Lung (tissue), 13 donors: ENCODE results near the gene NOTCH3. TPM values are rescaled to one million over a fixed set of nuclear protein-coding genes. Genes with fewer than 3 reads are reported as not detected.

Source experiments
- ATAC-seq: fragments of 200-7000 bp; cut with Tn5 transposase; one replicate; pipeline ENCODE4 v1.9.1; 2020; ENCODE audit warnings: moderate number of reproducible peaks; ENCODE audit not compliant: insufficient read depth, low FRiP score
- DNase-seq, 3 donors: peaks; one replicate each; pipeline ENCODE4 v3.0.0-alpha.2; 2013 to 2017
- H3K27ac ChIP-seq, 2 donors: one replicate each; pipeline ENCODE4 v1.5.1; 2013; ENCODE audit warnings: mild to moderate bottlenecking in 2 of 2, moderate library complexity in 2 of 2, control low read depth in 1 of 2, inconsistent platforms in 1 of 2, low read depth in 1 of 2, low read length in 1 of 2
- H3K27me3 ChIP-seq, 3 donors: one replicate each; pipeline ENCODE4 v1.5.1; 2013; ENCODE audit warnings: low read length in 2 of 3; ENCODE audit not compliant: control insufficient read depth in 3 of 3, insufficient read depth in 3 of 3
- H3K36me3 ChIP-seq, 4 donors: one replicate each; pipeline ENCODE4 v1.5.1; 2013; ENCODE audit warnings: low read length in 4 of 4, mild to moderate bottlenecking in 1 of 4, moderate library complexity in 1 of 4; ENCODE audit not compliant: control insufficient read depth in 4 of 4, insufficient read depth in 4 of 4
- H3K4me1 ChIP-seq, 5 donors: one replicate each; pipeline ENCODE4 v1.5.1; 2013; ENCODE audit warnings: low read length in 5 of 5, mild to moderate bottlenecking in 2 of 5, moderate library complexity in 1 of 5; ENCODE audit not compliant: control insufficient read depth in 5 of 5, insufficient read depth in 5 of 5
- H3K4me3 ChIP-seq: one replicate; pipeline ENCODE4 v1.5.1; 2013; ENCODE audit warnings: mild to moderate bottlenecking, control low read depth, moderate library complexity
- H3K9ac ChIP-seq, 2 donors: one replicate each; pipeline ENCODE4 v1.5.1; 2013; ENCODE audit warnings: low read length in 2 of 2, control low read depth in 1 of 2; ENCODE audit not compliant: insufficient read depth in 1 of 2
- H3K9me3 ChIP-seq, 4 donors: one replicate each; pipeline ENCODE4 v1.5.1; 2013; ENCODE audit warnings: low read length in 3 of 4, mild to moderate bottlenecking in 1 of 4, moderate library complexity in 1 of 4; ENCODE audit not compliant: control insufficient read depth in 4 of 4, insufficient read depth in 3 of 4
- CTCF ChIP-seq: IDR thresholded peaks from 2 replicates; pipeline ENCODE4 v1.5.1; 2012; ENCODE audit warnings: mild to moderate bottlenecking; ENCODE audit errors: control extremely low read depth, extremely low read depth
- WGBS, 2 donors: extraction: QIAGEN DNeasy Blood & Tissue Kit; methylation state at CpG; one replicate each; pipeline ENCODE4 v1.1.7; 2013; 5-methylcytosine and 5-hydroxymethylcytosine counted together
- polyA plus RNA-seq, 2 donors: library from polyadenylated mRNA; stranded (reverse); fragments of 200-250 nt; gene quantifications; one replicate each; pipeline ENCODE4 v1.2.1, GENCODE V29; 2013
- small RNA-seq: library from RNA; depleted of rRNA; stranded (forward); fragments of <200 nt; gene quantifications from one replicate; pipeline ENCODE3, GENCODE V24; 2014; ENCODE audit warnings: low replicate concordance
- total RNA-seq, 2 donors: library from RNA; depleted of rRNA in 1 of 2; stranded (reverse); fragments of >200 nt in 1 of 2; gene quantifications; one replicate each; pipeline ENCODE4 v1.2.1, GENCODE V29; 2014 to 2021
- donor health status: control.
- donor health status: control.
- donor health status: Bipolar disorder and iron deficiency.
- donor health status: healthy.
- donor health status: DM: yes; HTN: yes; CAD: no.

NOTCH3 gene
- total and polyA plus RNA-seq, 4 donors: 13.1 to 81.7 (median 43.1) TPM

GRCh38 chr19:15110418-15110815, 90.4 kb downstream of the NOTCH3 start:
- Histone ChIP-seq H3K9ac (no peak overlapping the region), H3K9me3 (no peaks in the 10 kb centered on the region), H3K27ac (no peak overlapping the region), H3K4me1 (peaks cover 0 to 21% (median 0%) of the 10 kb centered on the region in 5 donors), H3K4me3 (no peak overlapping the region), H3K27me3 (no peaks in the 10 kb centered on the region), H3K36me3 (peaks cover 0 to 44% (median 29%) of the 10 kb centered on the region in 4 donors)
- no peak for DNase-seq
- ATAC-seq: no peak
- 91 to 93% methylated on average over 17 of the region's 17 CpGs for WGBS, 2 donors
- TF ChIP-seq CTCF: no peak

GRCh38 chr19:15109768-15110417, 90.9 kb downstream of the NOTCH3 start:
- Histone ChIP-seq H3K4me1 (peaks cover 0 to 16% (median 0%) of the 10 kb centered on the region in 5 donors), H3K4me3 (no peak overlapping the region), H3K36me3 (peaks cover 0 to 40% (median 28%) of the 10 kb centered on the region in 4 donors), H3K9me3 (no peaks in the 10 kb centered on the region), H3K9ac (no peak overlapping the region), H3K27me3 (no peaks in the 10 kb centered on the region), H3K27ac (no peak overlapping the region)
- WGBS, 2 donors: 93 to 96% methylated on average over 22 to 49 of the region's 49 CpGs
- no peak for TF ChIP-seq CTCF
- ATAC-seq: no peak
- no peak for DNase-seq

Small RNA genes within 50 kb of the gene (small RNA-seq; reads per million reads assigned to genes)
- gene MIR6795 (0.13 reads per million), gene RNU6-782P (not detected)

Other genes starting within 250 kb of the NOTCH3 start
- not detected for gene SLC1A6, start 221.1 kb downstream of the NOTCH3 start, total RNA-seq
- gene SLC1A6, start 221.1 kb downstream of the NOTCH3 start, polyA plus RNA-seq: not detected
- not detected for gene CASP14, start 151.5 kb downstream of the NOTCH3 start, total RNA-seq
- gene CASP14, start 151.5 kb downstream of the NOTCH3 start, polyA plus RNA-seq: not detected
- gene OR1I1, start 118.8 kb downstream of the NOTCH3 start, total RNA-seq: not detected
- gene OR1I1, start 118.8 kb downstream of the NOTCH3 start, polyA plus RNA-seq: not detected
- 10 to 100 TPM; 17.0 to 26.9 TPM for gene SYDE1, start 93.6 kb downstream of the NOTCH3 start, total RNA-seq
- gene SYDE1, start 93.6 kb downstream of the NOTCH3 start, polyA plus RNA-seq: 10 to 100 TPM in 1 of 2 donors, 1 to 10 TPM in 1; 5.5 to 16.5 TPM
- 1 to 10 TPM; 1.7 to 2.7 TPM for gene EPHX3, start 31.5 kb upstream of the NOTCH3 start, total RNA-seq
- 1 to 10 TPM; 1.1 to 3.0 TPM for gene EPHX3, start 31.5 kb upstream of the NOTCH3 start, polyA plus RNA-seq
- 10 to 100 TPM; 44.7 to 89.0 TPM for gene BRD4, start 131.5 kb upstream of the NOTCH3 start, total RNA-seq
- 10 to 100 TPM; 23.2 to 30.8 TPM for gene BRD4, start 131.5 kb upstream of the NOTCH3 start, polyA plus RNA-seq
- gene AKAP8, start 178.8 kb upstream of the NOTCH3 start, total RNA-seq: 10 to 100 TPM; 23.1 to 43.4 TPM
- gene AKAP8, start 178.8 kb upstream of the NOTCH3 start, polyA plus RNA-seq: 10 to 100 TPM; 15.0 to 16.4 TPM
- 100 to 1,000 TPM in 1 of 2 donors, 10 to 100 TPM in 1; 84.1 to 118 TPM for gene AKAP8L, start 218.0 kb upstream of the NOTCH3 start, total RNA-seq
- gene AKAP8L, start 218.0 kb upstream of the NOTCH3 start, polyA plus RNA-seq: 10 to 100 TPM; 52.5 to 76.2 TPM
- 10 to 100 TPM; 24.0 to 42.6 TPM for gene WIZ, start 249.0 kb upstream of the NOTCH3 start, total RNA-seq
- 10 to 100 TPM; 14.5 to 22.7 TPM for gene WIZ, start 249.0 kb upstream of the NOTCH3 start, polyA plus RNA-seq